Activated T-cell treated with anti-CD3 and anti-CD28 coated beads, Interleukin-2, amount 50 U/mL, for 24 hours (primary cell): ENCODE data around the gene SCN10A.

Experiments used
- DNase-seq: peaks from one replicate; pipeline ENCODE4 v3.0.0-alpha.2; 2020
- H3K27ac Mint-ChIP-seq: 2 replicates; pipeline ENCODE4 v1.8.0; 2020; ENCODE audit warnings: mild to moderate bottlenecking, mixed read lengths
- H3K27me3 Mint-ChIP-seq: 2 replicates; pipeline ENCODE4 v1.8.0; 2020; ENCODE audit warnings: mixed read lengths
- H3K36me3 Mint-ChIP-seq: 2 replicates; pipeline ENCODE4 v1.8.0; 2020; ENCODE audit warnings: low read depth, mixed read lengths
- H3K4me1 Mint-ChIP-seq: 2 replicates; pipeline ENCODE4 v1.8.0; 2020; ENCODE audit warnings: low read depth, mixed read lengths
- H3K4me3 Mint-ChIP-seq: 2 replicates; pipeline ENCODE4 v1.8.0; 2020; ENCODE audit warnings: mild to moderate bottlenecking, moderate library complexity, mixed read lengths
- H3K9me3 Mint-ChIP-seq: 2 replicates; pipeline ENCODE4 v1.8.0; 2020; ENCODE audit warnings: mixed read lengths

Gene SCN10A

GRCh38 chr3:38823186-38823585, 7.2 kb upstream of the SCN10A start:
- no peaks in the 10 kb centered on the region for H3K4me1 Mint-ChIP-seq
- no peak for DNase-seq
- no peaks in the 10 kb centered on the region for H3K9me3 Mint-ChIP-seq
- peaks cover 18% of the 10 kb centered on the region for H3K27me3 Mint-ChIP-seq
- H3K4me3 Mint-ChIP-seq = no peak overlapping the region
- H3K36me3 Mint-ChIP-seq = no peaks in the 10 kb centered on the region
- H3K27ac Mint-ChIP-seq = no peak overlapping the region

GRCh38 chr3:38811822-38812221, 4.2 kb downstream of the SCN10A start:
- Mint-ChIP-seq H3K4me3 (no peak overlapping the region), H3K27me3 (peaks cover 18% of the 10 kb centered on the region), H3K4me1 (no peaks in the 10 kb centered on the region), H3K9me3 (no peaks in the 10 kb centered on the region), H3K36me3 (no peaks in the 10 kb centered on the region), H3K27ac (no peak overlapping the region)
- no peak for DNase-seq

GRCh38 chr3:38805765-38806386, 10.1 kb downstream of the SCN10A start:
- Mint-ChIP-seq H3K4me1 (no peaks in the 10 kb centered on the region), H3K4me3 (no peak overlapping the region), H3K36me3 (no peaks in the 10 kb centered on the region), H3K27ac (no peak overlapping the region), H3K27me3 (peaks cover 13% of the 10 kb centered on the region), H3K9me3 (peaks cover 4% of the 10 kb centered on the region)
- DNase-seq = no peak

- no peak overlapping the region for H3K27ac Mint-ChIP-seq
- peaks cover 15% of the 10 kb centered on the region for H3K27me3 Mint-ChIP-seq
- DNase-seq = no peak
- peaks cover 4% of the 10 kb centered on the region for H3K9me3 Mint-ChIP-seq
- no peaks in the 10 kb centered on the region for H3K4me1 Mint-ChIP-seq
- H3K36me3 Mint-ChIP-seq = no peaks in the 10 kb centered on the region
- no peak overlapping the region for H3K4me3 Mint-ChIP-seq
Measured at GRCh38 chr3:38805004-38805403, 11.0 kb downstream of the SCN10A start.

DNA sequence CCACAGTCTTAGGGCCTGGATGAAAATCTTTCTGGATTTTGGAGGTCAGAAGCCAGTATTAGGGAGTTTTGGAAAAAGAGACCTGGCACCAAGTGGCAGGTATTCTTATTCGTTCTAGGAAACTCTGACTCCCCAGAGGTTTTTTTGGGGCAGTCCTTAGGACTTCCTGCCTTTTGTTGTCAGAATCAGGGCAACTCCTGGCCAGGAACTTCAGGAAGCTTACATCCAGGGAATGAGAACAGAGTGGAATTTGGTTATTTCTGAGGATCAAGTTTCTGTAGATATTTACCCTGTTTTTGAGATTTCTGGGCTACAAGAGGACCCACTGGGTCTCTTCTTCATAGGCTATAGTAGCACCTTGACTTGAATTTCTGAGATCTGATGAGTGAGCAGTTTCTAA, 15.5 kb downstream of the SCN10A start:
- H3K36me3 Mint-ChIP-seq = no peaks in the 10 kb centered on the region
- no peak overlapping the region for H3K27ac Mint-ChIP-seq
- no peaks in the 10 kb centered on the region for H3K4me1 Mint-ChIP-seq
- no peaks in the 10 kb centered on the region for H3K9me3 Mint-ChIP-seq
- DNase-seq = no peak
- no peak overlapping the region for H3K4me3 Mint-ChIP-seq
- peaks cover 27% of the 10 kb centered on the region for H3K27me3 Mint-ChIP-seq

DNA sequence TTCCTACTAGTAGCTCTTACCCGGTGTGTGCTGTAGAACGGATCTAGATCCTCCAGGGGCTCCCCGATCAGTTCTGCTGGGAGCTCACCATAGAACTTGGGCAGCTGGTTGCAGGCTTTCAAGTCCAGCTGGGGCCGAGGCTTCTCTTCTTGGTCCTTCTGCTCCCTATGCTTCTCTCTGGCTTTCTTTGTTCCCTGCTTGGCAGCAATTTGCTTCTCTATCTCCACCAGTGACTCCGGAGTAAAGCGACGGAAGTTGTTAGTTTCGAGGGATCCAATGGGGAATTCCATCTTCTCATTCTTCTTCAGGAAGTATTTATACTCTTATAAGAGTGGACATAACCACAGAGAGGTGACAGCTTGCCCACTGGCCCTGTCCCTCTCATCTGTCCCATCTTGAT, 22.3 kb downstream of the SCN10A start:
- Mint-ChIP-seq H3K36me3 (no peaks in the 10 kb centered on the region), H3K27me3 (peaks cover 13% of the 10 kb centered on the region), H3K27ac (no peak overlapping the region), H3K9me3 (no peaks in the 10 kb centered on the region), H3K4me3 (no peak overlapping the region), H3K4me1 (no peaks in the 10 kb centered on the region)
- DNase-seq = no peak

GRCh38 chr3:38792983-38793382, 23.0 kb downstream of the SCN10A start:
- Mint-ChIP-seq H3K36me3 (no peaks in the 10 kb centered on the region), H3K27ac (no peak overlapping the region), H3K27me3 (peaks cover 9% of the 10 kb centered on the region), H3K9me3 (no peaks in the 10 kb centered on the region), H3K4me3 (no peak overlapping the region), H3K4me1 (no peaks in the 10 kb centered on the region)
- DNase-seq = no peak

DNA sequence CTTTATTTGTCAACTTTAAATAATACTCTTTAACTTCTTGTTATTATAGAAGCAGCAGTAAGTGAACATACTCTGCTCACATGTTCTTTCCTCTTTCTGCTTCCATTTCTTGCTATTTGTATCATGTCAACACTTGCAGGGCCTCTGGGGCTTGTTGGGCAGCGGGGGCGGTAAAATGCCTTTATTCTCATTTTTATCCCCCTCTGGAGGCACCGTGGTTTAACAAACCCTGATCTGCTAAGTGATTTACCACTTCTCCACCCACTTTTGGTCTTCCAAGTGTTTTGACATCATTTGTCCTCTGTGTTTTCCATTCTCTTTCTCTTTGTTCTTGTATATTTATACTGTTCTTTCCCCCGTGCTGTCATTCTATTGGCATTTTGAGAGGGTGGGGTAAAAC, 33.9 kb downstream of the SCN10A start:
- H3K4me3 Mint-ChIP-seq = no peak overlapping the region
- no peaks in the 10 kb centered on the region for H3K36me3 Mint-ChIP-seq
- H3K4me1 Mint-ChIP-seq = no peaks in the 10 kb centered on the region
- H3K27ac Mint-ChIP-seq = no peak overlapping the region
- peaks cover 9% of the 10 kb centered on the region for H3K27me3 Mint-ChIP-seq
- no peaks in the 10 kb centered on the region for H3K9me3 Mint-ChIP-seq
- no peak for DNase-seq

DNA sequence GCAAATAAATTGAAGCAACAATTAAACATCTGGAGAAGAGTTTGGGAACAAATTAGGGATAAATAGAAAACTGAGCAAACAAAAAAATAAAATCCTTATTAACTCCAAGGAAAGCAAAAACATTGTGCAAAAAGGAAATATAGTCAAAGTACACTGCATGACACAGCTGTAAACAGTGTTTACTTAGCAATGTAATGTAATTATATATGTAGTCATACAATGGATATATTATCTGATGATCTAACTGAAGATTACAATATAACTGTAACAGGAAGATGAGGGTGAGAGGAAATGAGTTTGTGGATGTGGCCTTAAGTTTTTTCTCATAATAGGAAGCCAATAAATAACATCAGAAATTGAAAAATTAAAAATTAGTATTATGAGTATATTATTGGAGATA, 42.5 kb downstream of the SCN10A start:
- Mint-ChIP-seq H3K36me3 (no peaks in the 10 kb centered on the region), H3K4me3 (no peak overlapping the region), H3K4me1 (no peaks in the 10 kb centered on the region), H3K27ac (no peak overlapping the region), H3K27me3 (peaks cover 34% of the 10 kb centered on the region), H3K9me3 (peaks cover 12% of the 10 kb centered on the region)
- no peak for DNase-seq

DNA sequence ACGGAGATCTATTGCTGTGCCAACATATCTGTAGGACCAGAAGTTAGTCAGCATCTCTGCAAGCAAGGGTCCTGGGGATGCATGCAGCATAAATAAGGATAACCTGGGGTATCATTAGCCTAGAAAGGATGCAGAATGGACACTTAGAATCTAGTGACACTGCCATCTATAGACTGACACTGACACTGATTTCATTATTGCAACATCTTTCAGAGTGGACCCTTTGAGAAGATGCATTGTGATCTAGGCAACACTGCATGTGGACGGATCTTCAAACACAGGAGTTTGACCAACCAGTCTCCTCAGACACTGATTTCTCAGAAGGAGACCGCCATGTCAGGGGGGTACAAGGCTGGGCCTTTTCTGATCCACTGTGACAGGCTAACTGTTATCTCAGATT, 52.4 kb downstream of the SCN10A start:
- no peak overlapping the region for H3K27ac Mint-ChIP-seq

GRCh38 chr3:38758557-38758956, 57.5 kb downstream of the SCN10A start:
- Mint-ChIP-seq H3K9me3 (no peaks in the 10 kb centered on the region), H3K27me3 (peaks cover 8% of the 10 kb centered on the region), H3K36me3 (no peaks in the 10 kb centered on the region), H3K27ac (no peak overlapping the region), H3K4me3 (no peak overlapping the region), H3K4me1 (no peaks in the 10 kb centered on the region)
- no peak for DNase-seq

More for the DNA sequence above, 52.4 kb downstream of the SCN10A start:
- DNase-seq = no peak
- no peaks in the 10 kb centered on the region for H3K4me1 Mint-ChIP-seq
- H3K4me3 Mint-ChIP-seq = no peak overlapping the region
- no peaks in the 10 kb centered on the region for H3K36me3 Mint-ChIP-seq
- peaks cover 5% of the 10 kb centered on the region for H3K27me3 Mint-ChIP-seq
- peaks cover 12% of the 10 kb centered on the region for H3K9me3 Mint-ChIP-seq

DNA sequence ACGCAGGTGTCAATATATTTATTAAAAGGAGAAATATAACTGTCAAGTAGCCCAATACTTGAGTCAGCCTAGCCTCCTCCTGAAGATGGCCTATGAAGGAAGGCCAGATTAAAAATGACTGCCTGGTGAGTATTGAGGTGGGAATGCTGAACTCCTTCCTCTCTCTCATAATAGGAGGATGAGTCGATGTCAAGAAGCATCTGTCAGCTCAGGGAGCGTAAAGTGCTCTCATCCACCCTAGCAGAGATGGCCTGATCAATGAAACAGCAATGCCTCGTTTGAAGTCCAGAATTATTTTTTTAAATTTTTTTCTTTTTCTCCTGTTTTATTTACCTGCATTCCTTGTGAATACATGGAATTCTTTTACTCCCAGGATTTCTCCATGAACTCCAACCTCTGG, 58.3 kb downstream of the SCN10A start:
- Mint-ChIP-seq H3K9me3 (no peaks in the 10 kb centered on the region), H3K27me3 (peaks cover 8% of the 10 kb centered on the region), H3K4me1 (no peaks in the 10 kb centered on the region), H3K27ac (no peak overlapping the region), H3K4me3 (no peak overlapping the region), H3K36me3 (no peaks in the 10 kb centered on the region)
- no peak for DNase-seq

DNA sequence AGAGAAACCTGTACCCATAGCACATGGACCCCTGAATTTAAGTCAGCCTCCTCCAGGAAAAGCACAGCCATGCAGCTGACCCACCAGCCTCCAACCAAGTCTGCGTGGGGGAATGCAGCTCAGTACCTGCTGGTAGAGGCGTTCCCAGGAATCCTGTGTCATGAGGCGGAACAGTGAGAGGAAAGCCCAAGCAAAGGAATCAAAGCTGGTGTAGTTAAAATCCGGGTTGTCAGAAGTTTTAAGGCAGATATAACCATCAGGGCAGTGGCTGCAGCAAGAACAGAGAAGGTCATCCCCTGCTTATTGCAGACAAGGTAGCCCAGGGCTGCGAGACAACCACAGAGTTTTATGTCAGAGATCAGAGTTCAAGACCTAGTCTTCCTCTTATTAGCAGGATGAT, 59.1 kb downstream of the SCN10A start:
- no peaks in the 10 kb centered on the region for H3K9me3 Mint-ChIP-seq
- H3K27me3 Mint-ChIP-seq = peaks cover 8% of the 10 kb centered on the region
- H3K36me3 Mint-ChIP-seq = no peaks in the 10 kb centered on the region
- no peaks in the 10 kb centered on the region for H3K4me1 Mint-ChIP-seq
- H3K4me3 Mint-ChIP-seq = no peak overlapping the region
- no peak overlapping the region for H3K27ac Mint-ChIP-seq
- no peak for DNase-seq

GRCh38 chr3:38755130-38755529, 60.9 kb downstream of the SCN10A start:
- no peak overlapping the region for H3K4me3 Mint-ChIP-seq
- H3K27me3 Mint-ChIP-seq = peaks cover 11% of the 10 kb centered on the region
- DNase-seq = no peak

GRCh38 chr3:38746641-38747040, 69.4 kb downstream of the SCN10A start:
- Mint-ChIP-seq H3K27me3 (peaks cover 14% of the 10 kb centered on the region), H3K27ac (no peak overlapping the region), H3K9me3 (no peaks in the 10 kb centered on the region), H3K4me1 (no peaks in the 10 kb centered on the region), H3K4me3 (no peak overlapping the region), H3K36me3 (no peaks in the 10 kb centered on the region)
- DNase-seq = no peak

More at GRCh38 chr3:38755130-38755529, 60.9 kb downstream of the SCN10A start:
- H3K9me3 Mint-ChIP-seq = no peaks in the 10 kb centered on the region
- no peak overlapping the region for H3K27ac Mint-ChIP-seq
- no peaks in the 10 kb centered on the region for H3K36me3 Mint-ChIP-seq
- no peaks in the 10 kb centered on the region for H3K4me1 Mint-ChIP-seq

- H3K27ac Mint-ChIP-seq = no peak overlapping the region
- H3K4me1 Mint-ChIP-seq = no peaks in the 10 kb centered on the region
Measured at GRCh38 chr3:38743043-38743442, 73.0 kb downstream of the SCN10A start.

More at GRCh38 chr3:38743043-38743442, 73.0 kb downstream of the SCN10A start:
- no peak overlapping the region for H3K4me3 Mint-ChIP-seq
- H3K9me3 Mint-ChIP-seq = no peaks in the 10 kb centered on the region
- no peaks in the 10 kb centered on the region for H3K36me3 Mint-ChIP-seq
- no peak for DNase-seq
- peaks cover 24% of the 10 kb centered on the region for H3K27me3 Mint-ChIP-seq
